ENCODE measurements around the gene SMIM45.
A peak's percentile ranks its signal among the peaks of the same experiment; 100 is the strongest.

Gene SMIM45

GRCh38 chr22:41910050-41911000, 41.6 kb upstream of the SMIM45 start (continued):
- TF ChIP-seq ZNF512 (CRISPR knock-in tag; IDR thresholded peaks at IDR 0.05; ENCODE audit: borderline replicate concordance) (no peak), ATF2 (CRISPR knock-in tag; IDR thresholded peaks at IDR 0.05; ENCODE audit: borderline replicate concordance, low read depth) (no peak), TP53 (CRISPR knock-in tag; IDR thresholded peaks at IDR 0.05) (peak; percentile 61; the same call in 1 of the 2 replicates), GRHL2 (CRISPR knock-in tag; IDR thresholded peaks at IDR 0.05; ENCODE audit: insufficient replicate concordance, severe bottlenecking) (no peak), NR3C1 (CRISPR knock-in tag; conservative IDR thresholded peaks at IDR 0.05; ENCODE audit: low read depth) (no peak), EMX1 (CRISPR knock-in tag; IDR thresholded peaks at IDR 0.05) (no peak), SMAD4 (CRISPR knock-in tag; IDR thresholded peaks at IDR 0.05) (no peak), HMGXB4 (CRISPR knock-in tag; IDR thresholded peaks at IDR 0.05) (no peak), TCF7 (CRISPR knock-in tag; IDR thresholded peaks at IDR 0.05; ENCODE audit: low read depth) (no peak; the same call in 1 of the 2 replicates)

GRCh38 chr22:41911001-41911611, 40.8 kb upstream of the SMIM45 start:
- Mint-ChIP-seq H3K9me3 (no peaks in the 10 kb centered on the region), H3K27ac (no peak overlapping the region), H3K27me3 (ENCODE audit: low read depth) (peaks cover 65% of the 10 kb centered on the region), H3K4me3 (peak overlapping the region; percentile 42; the same call in 1 of the 2 replicates), H3K4me1 (peaks cover 25% of the 10 kb centered on the region), H3K36me3 (no peaks in the 10 kb centered on the region)
- ChIA-PET POLR2A (interaction anchor here (0.5 kb wide), 1 partner anchor 16 kb away, joined by 4 read pairs; no protein-coding TSS in a partner anchor), CTCF (interaction anchor here (0.5 to 3.0 kb wide), 5 partner anchors 15 to 214 kb away, joined by 3 to 21 read pairs (median 5); partner anchors contain the start of gene TNFRSF13C)
- DNase-seq (ENCODE audit: low spot score) (no peak), ATAC-seq (no peak)
- TF ChIP-seq ETV6 (CRISPR knock-in tag; IDR thresholded peaks at IDR 0.05) (no peak), SMAD3 (CRISPR knock-in tag; IDR thresholded peaks at IDR 0.05; ENCODE audit: borderline replicate concordance) (no peak), ZNF512 (CRISPR knock-in tag; IDR thresholded peaks at IDR 0.05; ENCODE audit: borderline replicate concordance) (0 out of 2 replicates have a peak, but pooled peaks have one; percentile 22), SMAD4 (CRISPR knock-in tag; IDR thresholded peaks at IDR 0.05) (no peak)

GRCh38 chr22:41912338-41913039, 39.5 kb upstream of the SMIM45 start:
- Mint-ChIP-seq H3K27ac (no peak overlapping the region), H3K9me3 (no peaks in the 10 kb centered on the region), H3K4me1 (peaks cover 31% of the 10 kb centered on the region), H3K4me3 (peak overlapping the region; percentile 57; the same call in 1 of the 2 replicates), H3K36me3 (no peaks in the 10 kb centered on the region), H3K27me3 (ENCODE audit: low read depth) (peaks cover 79% of the 10 kb centered on the region)
- CTCF ChIA-PET = interaction anchor here (0.9 to 3.0 kb wide), 5 partner anchors 13 to 215 kb away, joined by 3 to 21 read pairs (median 4); partner anchors contain the start of gene TNFRSF13C
- ATAC-seq = no peak
- POLR2A ChIA-PET = interaction anchor here (1.1 kb wide), 1 partner anchor 80 kb away, joined by 3 read pairs; the partner anchor contains the start of gene SREBF2
- no peak for DNase-seq (ENCODE audit: low spot score)
- no peak for TF ChIP-seq ELF4 (CRISPR knock-in tag; IDR thresholded peaks at IDR 0.05; ENCODE audit: low read depth)
- no peak for TF ChIP-seq USF2 (CRISPR knock-in tag; IDR thresholded peaks at IDR 0.05)
- TF ChIP-seq ATF6 (CRISPR knock-in tag; IDR thresholded peaks at IDR 0.05) = no peak
- no peak for TF ChIP-seq ETV6 (CRISPR knock-in tag; IDR thresholded peaks at IDR 0.05)
- no peak for TF ChIP-seq CREM (CRISPR knock-in tag; IDR thresholded peaks at IDR 0.05)
- no peak for TF ChIP-seq PREB (CRISPR knock-in tag; IDR thresholded peaks at IDR 0.05; ENCODE audit: borderline replicate concordance)
- no peak for TF ChIP-seq GTF2I (CRISPR knock-in tag; conservative IDR thresholded peaks at IDR 0.05)
